Subcutaneous abdominal adipose tissue (tissue), 5 donors: ENCODE data around the gene MDC1.
"Not testable (repeated sequence)": the region's sequence is repeated elsewhere in the genome, so short reads cannot be mapped to it uniquely, and the experiment has no call there.

ENCODE experiments used
- H3K27ac ChIP-seq: one replicate; pipeline ENCODE4 v1.7.0; 2013; ENCODE audit warnings: low read depth, mild to moderate bottlenecking, inconsistent platforms, low read length, moderate library complexity
- H3K27me3 ChIP-seq, 5 donors: one replicate each; pipeline ENCODE4 v1.7.0; 2013; ENCODE audit warnings: low read length in 5 of 5, inconsistent platforms in 1 of 5; ENCODE audit not compliant: control insufficient read depth in 5 of 5, insufficient read depth in 4 of 5
- H3K36me3 ChIP-seq, 5 donors: one replicate each; pipeline ENCODE4 v1.7.0; 2013; ENCODE audit warnings: low read length in 5 of 5; ENCODE audit not compliant: control insufficient read depth in 5 of 5, insufficient read depth in 5 of 5
- H3K4me1 ChIP-seq, 5 donors: one replicate each; pipeline ENCODE4 v1.7.0; 2013; ENCODE audit warnings: low read length in 5 of 5, mild to moderate bottlenecking in 3 of 5, moderate library complexity in 1 of 5; ENCODE audit not compliant: control insufficient read depth in 5 of 5, insufficient read depth in 5 of 5
- H3K4me3 ChIP-seq, 5 donors: one replicate each; pipeline ENCODE4 v1.7.0; 2013; ENCODE audit warnings: low read length in 5 of 5, low read depth in 1 of 5
- H3K9ac ChIP-seq, 5 donors: one replicate each; pipeline ENCODE4 v1.7.0; 2013; ENCODE audit warnings: low read length in 5 of 5, mild to moderate bottlenecking in 4 of 5, moderate library complexity in 3 of 5
- H3K9me3 ChIP-seq, 5 donors: one replicate each; pipeline ENCODE4 v1.7.0; 2013; ENCODE audit warnings: low read length in 5 of 5; ENCODE audit not compliant: control insufficient read depth in 5 of 5
- donor health status: healthy.
- donor health status: healthy.
- donor health status: healthy.
- donor health status: healthy.
- donor health status: healthy.

MDC1 gene

DNA sequence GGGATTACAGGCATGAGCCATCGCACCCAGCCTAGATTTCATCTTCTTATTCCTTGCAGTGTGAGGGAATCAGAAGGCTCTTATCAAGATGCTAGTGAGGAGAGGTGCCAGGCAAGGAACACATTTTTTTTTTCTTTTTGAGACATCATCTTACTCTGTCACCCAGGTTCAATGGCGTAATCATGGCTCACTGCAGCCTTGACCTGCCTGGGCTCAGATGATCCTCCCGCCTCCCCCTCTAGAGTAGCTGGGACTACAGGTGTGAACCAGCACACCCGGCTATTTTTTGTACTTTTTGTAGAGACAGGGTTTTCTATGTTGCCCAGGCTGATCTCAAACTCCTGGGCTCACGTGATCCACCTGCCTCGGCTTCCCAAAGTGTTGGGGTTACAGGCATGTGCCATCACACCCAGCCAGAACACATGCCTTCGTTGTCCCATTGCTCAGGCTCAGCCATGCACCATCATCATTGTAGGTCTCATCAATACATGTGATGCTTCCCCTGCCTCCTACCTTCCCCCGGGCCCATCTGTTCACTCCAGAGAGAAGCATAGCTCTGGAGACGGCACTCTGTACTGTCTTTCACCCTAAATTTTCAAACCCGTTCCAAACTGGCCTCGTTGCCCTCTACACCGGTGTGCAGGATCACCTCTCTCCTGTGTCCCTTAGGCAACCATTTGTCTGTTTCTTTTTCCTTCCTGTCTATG lies 15.3 kb upstream of the MDC1 start:
- Histone ChIP-seq H3K36me3 (peaks cover 0 to 88% (median 71%) of the 10 kb centered on the region in 5 donors), H3K4me1 (peaks cover 0 to 17% (median 15%) of the 10 kb centered on the region in 5 donors), H3K27ac (no peak overlapping the region), H3K27me3 (no peaks in the 10 kb centered on the region), H3K9me3 (no peaks in the 10 kb centered on the region), H3K4me3 (no peak overlapping the region), H3K9ac (no peak overlapping the region)

GRCh38 chr6:30730601-30731435 lies 13.7 kb upstream of the MDC1 start:
- Histone ChIP-seq H3K27ac (no peak overlapping the region), H3K4me3 (no peak overlapping the region), H3K9ac (no peak overlapping the region)

DNA sequence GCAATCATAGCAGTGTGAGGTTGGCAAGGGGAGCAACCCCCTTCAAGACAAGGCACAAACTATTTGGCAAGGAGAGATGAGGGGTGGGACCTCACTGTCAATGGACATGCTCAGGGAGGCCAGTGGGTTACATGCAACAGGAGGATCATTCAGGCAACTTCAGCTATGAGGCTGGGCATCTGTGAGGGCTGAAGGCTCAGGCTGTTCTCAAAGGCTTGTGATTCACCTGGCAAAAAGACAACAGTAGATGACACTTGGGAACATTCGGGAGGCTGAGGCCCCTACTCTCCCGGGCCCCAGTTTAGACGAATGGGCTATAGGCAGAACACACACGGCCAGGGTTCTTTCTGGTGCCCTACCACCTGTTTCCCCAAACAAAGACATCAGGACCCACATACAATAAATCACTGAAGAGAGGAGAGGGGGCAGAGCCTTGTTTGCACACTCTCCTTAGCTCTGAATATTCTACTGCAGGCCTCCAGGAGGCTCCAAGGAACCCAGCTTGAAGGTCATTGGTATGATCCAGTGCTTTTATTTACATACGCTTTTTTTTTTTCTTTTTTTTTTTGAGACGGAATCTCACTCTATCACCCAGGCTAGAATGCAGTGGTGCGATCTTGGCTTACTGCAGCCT lies 11.0 kb upstream of the MDC1 start:
- Histone ChIP-seq H3K27me3 (no peaks in the 10 kb centered on the region), H3K4me3 (no peak overlapping the region), H3K27ac (no peak overlapping the region), H3K36me3 (peaks cover 7 to 88% (median 80%) of the 10 kb centered on the region in 5 donors), H3K9ac (no peak overlapping the region), H3K9me3 (no peaks in the 10 kb centered on the region), H3K4me1 (peaks cover 3 to 22% (median 13%) of the 10 kb centered on the region in 5 donors)

More at GRCh38 chr6:30730601-30731435, 13.7 kb upstream of the MDC1 start:
- no peaks in the 10 kb centered on the region for H3K27me3 ChIP-seq
- H3K36me3 ChIP-seq, result peaks cover 3 to 87% (median 73%) of the 10 kb centered on the region in 5 donors
- H3K4me1 ChIP-seq, result peaks cover 0 to 15% (median 9%) of the 10 kb centered on the region in 5 donors
- no peaks in the 10 kb centered on the region for H3K9me3 ChIP-seq

DNA sequence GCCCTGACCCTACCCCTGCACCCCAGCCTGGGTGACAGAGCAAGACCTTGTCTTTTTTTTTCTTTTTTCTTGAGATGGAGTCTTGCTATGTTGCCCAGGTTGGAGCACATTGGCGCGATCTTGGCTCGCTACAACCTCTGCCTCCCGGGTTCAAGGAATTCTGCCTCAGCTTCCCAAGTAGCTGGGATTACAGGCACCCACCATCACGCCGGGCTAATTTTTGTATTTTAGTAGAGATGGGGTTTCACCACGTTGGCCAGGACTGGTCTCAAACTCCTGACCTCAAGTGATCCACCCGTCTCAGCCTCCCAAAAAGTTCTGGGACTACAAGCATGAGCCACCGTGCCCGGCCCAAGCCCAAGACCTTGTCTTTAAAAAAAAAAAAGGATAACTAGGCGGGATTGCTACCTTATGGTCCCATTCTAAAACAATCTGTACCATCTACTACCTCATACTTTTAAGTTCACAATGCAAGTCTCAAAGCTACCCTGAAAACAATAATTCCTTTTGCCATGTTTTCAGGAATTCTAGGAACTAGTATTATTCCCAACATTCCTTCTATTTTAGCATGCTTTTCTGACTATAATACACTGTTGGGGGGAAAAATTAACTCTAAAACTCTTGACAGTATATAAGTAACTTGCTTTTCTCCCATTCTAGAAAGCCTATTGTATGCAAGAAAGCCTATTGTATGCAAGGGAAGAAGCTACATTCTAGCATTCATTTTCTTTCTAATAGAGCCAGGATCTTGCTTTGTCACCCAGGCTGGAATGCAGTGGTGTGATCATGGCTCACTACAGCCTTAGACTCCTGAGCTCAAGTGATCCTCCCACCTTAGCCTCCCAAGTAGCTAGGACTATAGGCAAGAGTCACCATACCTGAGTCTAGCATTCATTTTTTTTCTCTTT lies 9.7 kb upstream of the MDC1 start:
- H3K27ac ChIP-seq, result no peak overlapping the region
- H3K9ac ChIP-seq, result no peak overlapping the region
- H3K9me3 ChIP-seq, result no peaks in the 10 kb centered on the region
- H3K4me3 ChIP-seq, result no peak overlapping the region
- peaks cover 10 to 80% (median 76%) of the 10 kb centered on the region in 5 donors for H3K36me3 ChIP-seq
- H3K27me3 ChIP-seq, result no peaks in the 10 kb centered on the region
- peaks cover 5 to 35% (median 24%) of the 10 kb centered on the region in 5 donors for H3K4me1 ChIP-seq

GRCh38 chr6:30725713-30726505 lies 8.8 kb upstream of the MDC1 start:
- H3K9me3 ChIP-seq, result no peaks in the 10 kb centered on the region
- H3K36me3 ChIP-seq, result peaks cover 10 to 75% (median 70%) of the 10 kb centered on the region in 5 donors
- no peak overlapping the region for H3K9ac ChIP-seq
- H3K4me3 ChIP-seq, result no peak overlapping the region
- H3K27me3 ChIP-seq, result no peaks in the 10 kb centered on the region
- peaks cover 5 to 38% (median 27%) of the 10 kb centered on the region in 5 donors for H3K4me1 ChIP-seq
- H3K27ac ChIP-seq, result no peak overlapping the region

DNA sequence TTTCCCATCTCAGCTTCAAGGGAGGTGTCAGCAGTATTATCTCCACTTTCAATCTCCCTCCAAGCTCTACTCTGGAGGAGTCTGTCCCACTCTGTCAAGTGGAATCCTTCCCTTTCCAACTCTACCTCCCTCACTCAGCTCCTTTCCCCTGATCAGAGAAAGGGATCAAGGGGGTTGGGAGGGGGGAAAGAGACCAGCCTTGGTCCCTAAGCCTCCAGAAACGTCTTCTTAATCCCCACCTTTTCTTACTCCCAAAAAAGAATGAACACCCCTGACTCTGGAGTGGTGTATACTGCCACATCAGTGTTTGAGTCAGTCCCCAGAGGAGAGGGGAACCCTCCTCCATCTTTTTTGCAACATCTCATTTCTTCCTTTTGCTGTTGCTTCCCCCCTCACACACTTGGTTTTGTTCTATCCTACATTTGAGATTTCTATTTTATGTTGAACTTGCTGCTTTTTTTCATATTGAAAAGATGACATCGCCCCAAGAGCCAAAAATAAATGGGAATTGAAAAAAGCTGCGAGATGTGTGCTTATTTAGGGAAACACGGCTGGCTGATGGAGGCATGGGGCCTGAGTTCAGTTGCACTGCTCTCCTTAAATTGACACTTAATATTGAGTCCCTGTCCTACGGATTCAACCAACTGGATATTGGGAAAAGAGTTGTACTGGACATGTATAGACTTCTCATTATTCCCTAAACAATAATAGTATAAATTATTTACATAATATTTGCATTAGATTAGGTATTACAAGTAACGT lies 8.0 kb upstream of the MDC1 start:
- peaks cover 10 to 67% (median 62%) of the 10 kb centered on the region in 5 donors for H3K36me3 ChIP-seq
- peaks cover 5 to 31% (median 23%) of the 10 kb centered on the region in 5 donors for H3K4me1 ChIP-seq
- peak overlapping the region; percentile 41 for H3K27ac ChIP-seq
- no peaks in the 10 kb centered on the region for H3K9me3 ChIP-seq
- H3K4me3 ChIP-seq, result no peak overlapping the region
- H3K9ac ChIP-seq, result no peak overlapping the region
- H3K27me3 ChIP-seq, result no peaks in the 10 kb centered on the region

- peaks cover 10 to 57% (median 53%) of the 10 kb centered on the region in 5 donors for H3K36me3 ChIP-seq
- H3K4me3 ChIP-seq, H3K27me3 ChIP-seq, H3K9ac ChIP-seq, H3K9me3 ChIP-seq: not testable (repeated sequence)
- H3K4me1 ChIP-seq, result peaks cover 5 to 40% (median 31%) of the 10 kb centered on the region in 5 donors
- peak overlapping the region; percentile 41 for H3K27ac ChIP-seq
These were observed 7.0 kb upstream of the MDC1 start for GRCh38 chr6:30723843-30724741.
